Upper lobe of left lung (tissue), 6 donors: ENCODE measurements around the gene GASK1B. TPM values are rescaled to one million over a fixed set of nuclear protein-coding genes. Genes with fewer than 3 reads are reported as not detected.

Experiments used
- ATAC-seq, 2 donors: fragments of 200-7000 bp; cut with Tn5 transposase; one replicate each; pipeline ENCODE4 v1.9.1; 2022; ENCODE audit warnings: mild to moderate bottlenecking in 2 of 2, moderate library complexity in 2 of 2; ENCODE audit not compliant: low FRiP score in 2 of 2
- DNase-seq, 2 donors: peaks; one replicate each; pipeline ENCODE4 v3.0.0-alpha.2; 2019 to 2020
- H3K27ac ChIP-seq, 4 donors: fragments of 200-600 bp; sonication (generic); one replicate each; pipeline ENCODE4 v1.5.1; 2016 to 2019
- H3K27me3 ChIP-seq, 4 donors: fragments of 200-600 bp; sonication (generic); one replicate each; pipeline ENCODE4 v1.5.1; 2017 to 2019
- H3K36me3 ChIP-seq, 4 donors: fragments of 200-600 bp; sonication (generic); one replicate each; pipeline ENCODE4 v1.5.1; 2016 to 2019
- H3K4me1 ChIP-seq, 4 donors: fragments of 200-600 bp; sonication (generic); one replicate each; pipeline ENCODE4 v1.5.1; 2018 to 2019
- H3K4me3 ChIP-seq, 4 donors: fragments of 200-600 bp; sonication (generic); one replicate each; pipeline ENCODE4 v1.5.1; 2017 to 2019; ENCODE audit warnings: mild to moderate bottlenecking in 2 of 4, moderate library complexity in 1 of 4
- H3K9me3 ChIP-seq, 4 donors: fragments of 200-600 bp; sonication (generic); one replicate each; pipeline ENCODE4 v1.5.1; 2018 to 2019
- EP300 ChIP-seq, 4 donors: sonication (generic); formaldehyde crosslinking; IDR thresholded peaks; one replicate each; pipeline ENCODE4 v1.5.1; 2017; ENCODE audit warnings: antibody characterized with exemption in 4 of 4, control low read depth in 2 of 4
- POLR2A ChIP-seq, 4 donors: fragments of 450-650 bp; IDR thresholded peaks; one replicate each; pipeline ENCODE4 v1.5.1; 2016 to 2017; ENCODE audit warnings: antibody characterized with exemption in 4 of 4, mild to moderate bottlenecking in 2 of 4
- POLR2AphosphoS5 ChIP-seq, 2 donors: sonication (generic); formaldehyde crosslinking; IDR thresholded peaks; one replicate each; pipeline ENCODE4 v1.5.1; 2017; ENCODE audit warnings: antibody characterized with exemption in 2 of 2
- WGBS, 2 donors: methylation state at CpG; one replicate each; pipeline ENCODE4 v1.1.5; 2017 to 2018; 5-methylcytosine and 5-hydroxymethylcytosine counted together
- total RNA-seq, 6 donors: library from RNA; depleted of rRNA in 4 of 6; stranded (reverse); fragments of >200 nt in 4 of 6; gene quantifications; one replicate each; pipeline versions ENCODE4 v1.1.0 to v1.2.1, GENCODE V29; 2016 to 2021
- TF ChIP-seq, protein P1 (sequence below), 6 experiments: fragments of 450-650 bp in 4 of 6; fragments of 200-600 bp in 2 of 6; sonication (generic) in 2 of 6; IDR thresholded peaks; one replicate each; pipeline ENCODE4 v1.5.1; 2016 to 2019; ENCODE audit warnings: antibody characterized with exemption in 6 of 6
- donor health status: DM: no; HTN: no; CAD: no; lungs with moderate emphysema.
- donor health status: DM: no; HTN: yes; CAD: no; lungs with severe emphysema.

GASK1B gene
- total RNA-seq, 6 donors from 2014 or later = 12.6 to 35.8 (median 27.1) TPM

GRCh38 chr4:158190718-158191117 lies 17.9 kb upstream of the GASK1B start:
- no peak for TF ChIP-seq EP300 (IDR thresholded peaks at IDR 0.05)
- TF ChIP-seq POLR2A (IDR thresholded peaks at IDR 0.05) = no peak
- TF ChIP-seq, protein P1, sequence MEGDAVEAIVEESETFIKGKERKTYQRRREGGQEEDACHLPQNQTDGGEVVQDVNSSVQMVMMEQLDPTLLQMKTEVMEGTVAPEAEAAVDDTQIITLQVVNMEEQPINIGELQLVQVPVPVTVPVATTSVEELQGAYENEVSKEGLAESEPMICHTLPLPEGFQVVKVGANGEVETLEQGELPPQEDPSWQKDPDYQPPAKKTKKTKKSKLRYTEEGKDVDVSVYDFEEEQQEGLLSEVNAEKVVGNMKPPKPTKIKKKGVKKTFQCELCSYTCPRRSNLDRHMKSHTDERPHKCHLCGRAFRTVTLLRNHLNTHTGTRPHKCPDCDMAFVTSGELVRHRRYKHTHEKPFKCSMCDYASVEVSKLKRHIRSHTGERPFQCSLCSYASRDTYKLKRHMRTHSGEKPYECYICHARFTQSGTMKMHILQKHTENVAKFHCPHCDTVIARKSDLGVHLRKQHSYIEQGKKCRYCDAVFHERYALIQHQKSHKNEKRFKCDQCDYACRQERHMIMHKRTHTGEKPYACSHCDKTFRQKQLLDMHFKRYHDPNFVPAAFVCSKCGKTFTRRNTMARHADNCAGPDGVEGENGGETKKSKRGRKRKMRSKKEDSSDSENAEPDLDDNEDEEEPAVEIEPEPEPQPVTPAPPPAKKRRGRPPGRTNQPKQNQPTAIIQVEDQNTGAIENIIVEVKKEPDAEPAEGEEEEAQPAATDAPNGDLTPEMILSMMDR (IDR thresholded peaks at IDR 0.05) = no peak
- TF ChIP-seq POLR2AphosphoS5 (IDR thresholded peaks at IDR 0.05) = no peak
- Histone ChIP-seq H3K27ac (no peak overlapping the region), H3K4me1 (peaks cover 0 to 7% (median 0%) of the 10 kb centered on the region in 4 donors), H3K36me3 (no peaks in the 10 kb centered on the region), H3K9me3 (no peaks in the 10 kb centered on the region), H3K27me3 (no peaks in the 10 kb centered on the region), H3K4me3 (no peak overlapping the region)
- ATAC-seq (no peak), DNase-seq (no peak)
- 81 to 85% methylated on average over 2 of the region's 2 CpGs for WGBS, 2 donors

- Histone ChIP-seq H3K4me3 (no peak overlapping the region), H3K27me3 (no peaks in the 10 kb centered on the region), H3K36me3 (no peaks in the 10 kb centered on the region), H3K9me3 (no peaks in the 10 kb centered on the region), H3K27ac (no peak overlapping the region), H3K4me1 (peaks cover 0 to 7% (median 0%) of the 10 kb centered on the region in 4 donors)
- no peak for DNase-seq
- TF ChIP-seq, protein P1 (IDR thresholded peaks at IDR 0.05) = no peak
- 91 to 96% methylated on average over 1 of the region's 1 CpG for WGBS, 2 donors
- ATAC-seq = peak in 1 of 2 donors; percentile 19
These were observed 16.6 kb upstream of the GASK1B start for GRCh38 chr4:158189422-158189821.

- H3K9me3 ChIP-seq = no peaks in the 10 kb centered on the region
- H3K36me3 ChIP-seq = no peaks in the 10 kb centered on the region
- 73 to 74% methylated on average over 2 of the region's 2 CpGs for WGBS, 2 donors
- no peak for DNase-seq
- H3K4me3 ChIP-seq = no peak overlapping the region
- no peaks in the 10 kb centered on the region for H3K27me3 ChIP-seq
- H3K27ac ChIP-seq = no peak overlapping the region
- no peaks in the 10 kb centered on the region for H3K4me1 ChIP-seq
- no peak for ATAC-seq
- TF ChIP-seq POLR2A (IDR thresholded peaks at IDR 0.05) = no peak
- TF ChIP-seq, protein P1 (IDR thresholded peaks at IDR 0.05) = no peak
- no peak for TF ChIP-seq EP300 (IDR thresholded peaks at IDR 0.05)
- no peak for TF ChIP-seq POLR2AphosphoS5 (IDR thresholded peaks at IDR 0.05)
These were observed 14.0 kb upstream of the GASK1B start for GRCh38 chr4:158186815-158187214.

DNA sequence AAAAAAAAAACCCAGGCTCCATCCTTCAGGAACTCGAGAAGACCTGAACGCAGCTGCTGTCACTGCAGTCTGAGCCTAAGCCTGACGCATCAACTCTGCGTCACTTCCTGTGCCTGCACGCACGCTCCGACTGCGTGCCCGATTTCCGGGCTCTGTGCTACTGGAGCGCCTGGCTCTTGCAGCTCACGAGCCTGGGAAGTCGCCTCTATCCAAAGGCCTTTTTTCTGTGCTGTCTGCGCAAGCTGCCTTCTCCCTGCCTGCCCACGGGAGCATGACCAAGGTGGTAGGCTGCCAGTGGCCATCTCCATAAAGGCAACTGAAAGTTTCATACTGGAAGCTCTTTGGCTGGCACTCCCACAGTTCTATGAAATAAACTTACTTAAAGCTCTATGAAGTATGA lies 9.9 kb upstream of the GASK1B start:
- Histone ChIP-seq H3K36me3 (no peaks in the 10 kb centered on the region), H3K4me3 (no peak overlapping the region), H3K27me3 (no peaks in the 10 kb centered on the region), H3K27ac (no peak overlapping the region), H3K9me3 (no peaks in the 10 kb centered on the region), H3K4me1 (no peaks in the 10 kb centered on the region)
- TF ChIP-seq POLR2AphosphoS5 (IDR thresholded peaks at IDR 0.05) (no peak), EP300 (IDR thresholded peaks at IDR 0.05) (no peak), POLR2A (IDR thresholded peaks at IDR 0.05) (no peak)
- TF ChIP-seq, protein P1 (IDR thresholded peaks at IDR 0.05) = no peak
- DNase-seq (peak in 1 of 2 donors; percentile 62), ATAC-seq (no peak)
- 88 to 94% methylated on average over 15 of the region's 15 CpGs for WGBS, 2 donors

DNA sequence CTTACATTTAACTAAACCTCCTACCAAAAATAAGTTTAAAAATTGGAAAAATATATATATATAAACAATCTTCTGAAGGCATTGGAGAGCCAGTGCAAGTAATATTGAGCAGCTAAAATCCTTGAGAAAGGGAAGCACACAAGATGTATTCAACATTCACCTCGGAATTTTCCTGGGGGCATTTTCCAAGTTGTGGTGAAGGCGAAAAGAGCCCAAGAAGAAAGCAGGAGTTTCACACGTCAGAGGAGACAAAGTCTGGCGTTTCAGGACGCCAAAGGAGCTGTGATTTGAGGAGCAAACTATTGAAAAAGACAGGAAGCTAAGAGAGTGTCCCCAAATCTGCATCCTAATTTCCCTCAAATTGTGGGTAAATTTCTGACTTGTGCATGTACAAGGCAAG lies 9.1 kb upstream of the GASK1B start:
- no peak overlapping the region for H3K27ac ChIP-seq
- TF ChIP-seq EP300 (IDR thresholded peaks at IDR 0.05) = no peak
- TF ChIP-seq, protein P1 (IDR thresholded peaks at IDR 0.05) = no peak
- no peak for TF ChIP-seq POLR2A (IDR thresholded peaks at IDR 0.05)
- no peak for TF ChIP-seq POLR2AphosphoS5 (IDR thresholded peaks at IDR 0.05)
- H3K36me3 ChIP-seq = no peaks in the 10 kb centered on the region
- no peak for ATAC-seq
- H3K27me3 ChIP-seq = no peaks in the 10 kb centered on the region
- no peak for DNase-seq
- H3K4me1 ChIP-seq = peaks cover 0 to 5% (median 0%) of the 10 kb centered on the region in 4 donors
- H3K9me3 ChIP-seq = no peaks in the 10 kb centered on the region
- no peak overlapping the region for H3K4me3 ChIP-seq
- WGBS, 2 donors = 82 to 86% methylated on average over 5 of the region's 5 CpGs
